Lung (tissue), 12 donors: ENCODE results near the gene FZD4. TPM values are rescaled to one million over a fixed set of nuclear protein-coding genes. Genes with fewer than 3 reads are reported as not detected.

ENCODE experiments used
- ATAC-seq: fragments of 200-7000 bp; cut with Tn5 transposase; one replicate; pipeline ENCODE4 v1.9.1; 2020; ENCODE audit warnings: moderate number of reproducible peaks; ENCODE audit not compliant: insufficient read depth, low FRiP score
- DNase-seq, 3 donors: peaks; one replicate each; pipeline ENCODE4 v3.0.0-alpha.2; 2013 to 2017
- H3K27ac ChIP-seq, 2 donors: one replicate each; pipeline ENCODE4 v1.5.1; 2013; ENCODE audit warnings: mild to moderate bottlenecking in 2 of 2, moderate library complexity in 2 of 2, control low read depth in 1 of 2, inconsistent platforms in 1 of 2, low read depth in 1 of 2, low read length in 1 of 2
- H3K27me3 ChIP-seq, 3 donors: one replicate each; pipeline ENCODE4 v1.5.1; 2013; ENCODE audit warnings: low read length in 2 of 3; ENCODE audit not compliant: control insufficient read depth in 3 of 3, insufficient read depth in 3 of 3
- H3K36me3 ChIP-seq, 4 donors: one replicate each; pipeline ENCODE4 v1.5.1; 2013; ENCODE audit warnings: low read length in 4 of 4, mild to moderate bottlenecking in 1 of 4, moderate library complexity in 1 of 4; ENCODE audit not compliant: control insufficient read depth in 4 of 4, insufficient read depth in 4 of 4
- H3K4me1 ChIP-seq, 5 donors: one replicate each; pipeline ENCODE4 v1.5.1; 2013; ENCODE audit warnings: low read length in 5 of 5, mild to moderate bottlenecking in 2 of 5, moderate library complexity in 1 of 5; ENCODE audit not compliant: control insufficient read depth in 5 of 5, insufficient read depth in 5 of 5
- H3K4me3 ChIP-seq: one replicate; pipeline ENCODE4 v1.5.1; 2013; ENCODE audit warnings: mild to moderate bottlenecking, control low read depth, moderate library complexity
- H3K9ac ChIP-seq, 2 donors: one replicate each; pipeline ENCODE4 v1.5.1; 2013; ENCODE audit warnings: low read length in 2 of 2, control low read depth in 1 of 2; ENCODE audit not compliant: insufficient read depth in 1 of 2
- H3K9me3 ChIP-seq, 4 donors: one replicate each; pipeline ENCODE4 v1.5.1; 2013; ENCODE audit warnings: low read length in 3 of 4, mild to moderate bottlenecking in 1 of 4, moderate library complexity in 1 of 4; ENCODE audit not compliant: control insufficient read depth in 4 of 4, insufficient read depth in 3 of 4
- WGBS, 2 donors: extraction: QIAGEN DNeasy Blood & Tissue Kit; methylation state at CpG; one replicate each; pipeline ENCODE4 v1.1.7; 2013; 5-methylcytosine and 5-hydroxymethylcytosine counted together
- polyA plus RNA-seq, 2 donors: library from polyadenylated mRNA; stranded (reverse); fragments of 200-250 nt; gene quantifications; one replicate each; pipeline ENCODE4 v1.2.1, GENCODE V29; 2013
- total RNA-seq, 2 donors: library from RNA; depleted of rRNA in 1 of 2; stranded (reverse); fragments of >200 nt in 1 of 2; gene quantifications; one replicate each; pipeline ENCODE4 v1.2.1, GENCODE V29; 2014 to 2021
- TF ChIP-seq, protein P1 (sequence below): IDR thresholded peaks from 2 replicates; pipeline ENCODE4 v1.5.1; 2012; ENCODE audit warnings: mild to moderate bottlenecking; ENCODE audit errors: control extremely low read depth, extremely low read depth
- donor health status: control.
- donor health status: control.
- donor health status: Bipolar disorder and iron deficiency.
- donor health status: healthy.
- donor health status: DM: yes; HTN: yes; CAD: no.

FZD4 gene
- total and polyA plus RNA-seq, 4 donors = 12.0 to 40.0 (median 20.9) TPM

DNA sequence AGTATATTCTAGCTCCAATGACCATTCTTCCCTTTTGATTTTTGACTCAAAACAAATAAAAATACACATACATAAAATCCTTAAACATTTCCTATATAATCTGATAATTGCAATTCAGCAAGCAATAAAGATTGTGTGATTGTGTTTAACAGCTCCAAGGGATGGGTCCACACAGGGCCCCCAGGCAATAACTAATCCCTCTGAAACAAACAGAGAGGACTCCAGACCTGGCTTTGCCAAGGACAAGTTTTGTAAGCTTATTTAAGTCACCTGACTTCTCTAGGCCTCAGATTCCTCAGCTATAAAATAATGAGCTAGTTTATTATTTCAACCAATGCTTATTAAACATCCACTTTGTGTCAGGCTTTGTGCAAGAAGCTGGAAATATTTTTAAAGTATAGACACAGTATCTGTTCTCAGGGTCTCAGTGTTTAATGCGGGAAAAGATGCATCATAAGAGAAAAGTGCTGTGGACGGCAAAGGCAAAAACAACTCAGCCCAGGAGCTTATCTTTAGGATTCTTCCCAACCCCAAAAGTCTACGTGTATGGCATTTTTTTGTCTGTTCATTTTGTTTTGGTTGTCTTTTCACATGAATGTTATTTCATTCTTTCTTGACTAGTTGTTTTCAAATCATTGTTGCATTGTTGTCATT lies 20.1 kb downstream of the FZD4 start:
- TF ChIP-seq, protein P1, sequence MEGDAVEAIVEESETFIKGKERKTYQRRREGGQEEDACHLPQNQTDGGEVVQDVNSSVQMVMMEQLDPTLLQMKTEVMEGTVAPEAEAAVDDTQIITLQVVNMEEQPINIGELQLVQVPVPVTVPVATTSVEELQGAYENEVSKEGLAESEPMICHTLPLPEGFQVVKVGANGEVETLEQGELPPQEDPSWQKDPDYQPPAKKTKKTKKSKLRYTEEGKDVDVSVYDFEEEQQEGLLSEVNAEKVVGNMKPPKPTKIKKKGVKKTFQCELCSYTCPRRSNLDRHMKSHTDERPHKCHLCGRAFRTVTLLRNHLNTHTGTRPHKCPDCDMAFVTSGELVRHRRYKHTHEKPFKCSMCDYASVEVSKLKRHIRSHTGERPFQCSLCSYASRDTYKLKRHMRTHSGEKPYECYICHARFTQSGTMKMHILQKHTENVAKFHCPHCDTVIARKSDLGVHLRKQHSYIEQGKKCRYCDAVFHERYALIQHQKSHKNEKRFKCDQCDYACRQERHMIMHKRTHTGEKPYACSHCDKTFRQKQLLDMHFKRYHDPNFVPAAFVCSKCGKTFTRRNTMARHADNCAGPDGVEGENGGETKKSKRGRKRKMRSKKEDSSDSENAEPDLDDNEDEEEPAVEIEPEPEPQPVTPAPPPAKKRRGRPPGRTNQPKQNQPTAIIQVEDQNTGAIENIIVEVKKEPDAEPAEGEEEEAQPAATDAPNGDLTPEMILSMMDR = no peak
- 46 to 93% methylated on average over 3 of the region's 3 CpGs for WGBS, 2 donors
- ATAC-seq = no peak

DNA sequence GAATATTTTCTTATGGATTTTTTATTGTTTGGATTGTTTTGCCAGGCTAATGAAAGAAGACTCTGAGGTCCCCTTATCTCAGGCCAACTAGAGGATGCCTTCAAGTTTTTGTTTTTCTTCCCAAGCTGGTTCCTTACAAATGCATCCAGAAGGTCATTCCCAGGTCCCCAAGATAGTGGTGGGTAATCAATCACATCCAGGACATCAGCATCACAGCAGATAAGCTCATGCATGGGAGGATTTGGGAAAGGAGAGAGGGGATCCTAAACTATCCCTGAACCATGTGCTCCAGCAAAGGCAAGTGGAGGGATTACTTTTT lies 20.7 kb downstream of the FZD4 start:
- Histone ChIP-seq H3K9ac (no peak overlapping the region), H3K9me3 (no peaks in the 10 kb centered on the region), H3K27me3 (no peaks in the 10 kb centered on the region), H3K27ac (no peak overlapping the region), H3K36me3 (peaks cover 0 to 5% (median under 1%) of the 10 kb centered on the region in 4 donors), H3K4me1 (peaks cover 2 to 67% (median 32%) of the 10 kb centered on the region in 5 donors), H3K4me3 (no peak overlapping the region)
- ATAC-seq (no peak), DNase-seq (peak in 1 of 3 donors; percentile 29)
- TF ChIP-seq, protein P1 = no peak

More for the DNA sequence above, 20.1 kb downstream of the FZD4 start:
- H3K4me1 ChIP-seq = peaks cover 4 to 69% (median 35%) of the 10 kb centered on the region in 5 donors
- no peak overlapping the region for H3K27ac ChIP-seq
- no peak overlapping the region for H3K9ac ChIP-seq
- no peaks in the 10 kb centered on the region for H3K9me3 ChIP-seq
- H3K36me3 ChIP-seq = peaks cover 0 to 5% (median under 1%) of the 10 kb centered on the region in 4 donors
- no peak overlapping the region for H3K4me3 ChIP-seq
- no peak for DNase-seq
- no peaks in the 10 kb centered on the region for H3K27me3 ChIP-seq

DNA sequence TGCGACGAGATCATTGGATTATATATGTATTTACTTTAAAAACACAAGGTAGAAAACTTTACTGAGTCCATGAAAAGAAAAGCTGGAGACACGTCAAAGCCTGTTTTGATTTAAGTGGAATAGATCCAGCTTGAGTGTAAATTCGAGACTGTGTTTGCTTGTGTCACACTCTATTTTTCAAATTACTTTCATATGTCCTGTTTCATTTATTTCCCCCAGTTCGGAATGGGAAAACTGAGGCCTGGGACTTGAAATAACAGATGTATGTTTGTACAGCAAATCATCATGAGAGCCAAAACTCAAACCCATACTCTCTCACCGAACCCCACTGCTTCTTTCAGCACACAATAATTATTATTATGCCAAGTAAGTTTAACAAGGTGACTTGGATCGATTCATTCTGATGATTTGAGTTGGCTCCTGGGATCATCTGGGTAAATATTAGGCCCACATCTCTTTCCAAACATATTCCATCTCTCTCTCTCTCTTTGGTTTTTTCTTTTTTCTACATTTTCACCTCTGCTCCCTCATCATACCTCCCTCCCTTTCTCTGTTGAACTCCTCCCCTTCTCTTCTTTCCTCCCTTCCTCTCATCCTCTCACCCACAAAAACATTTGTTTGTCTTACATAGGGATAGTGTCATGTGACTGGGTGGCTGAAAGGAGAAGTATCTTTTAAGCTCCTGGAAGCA lies 21.2 kb downstream of the FZD4 start:
- Histone ChIP-seq H3K9ac (no peak overlapping the region), H3K27me3 (no peaks in the 10 kb centered on the region), H3K9me3 (no peaks in the 10 kb centered on the region), H3K27ac (no peak overlapping the region), H3K4me1 (peaks cover 2 to 65% (median 30%) of the 10 kb centered on the region in 5 donors), H3K4me3 (no peak overlapping the region), H3K36me3 (peaks cover 0 to 5% (median under 1%) of the 10 kb centered on the region in 4 donors)
- DNase-seq (no peak), ATAC-seq (no peak)
- 61 to 78% methylated on average over 7 of the region's 7 CpGs for WGBS, 2 donors
- TF ChIP-seq, protein P1 = no peak
